H1 (cell line): ENCODE data around the gene ADIRF. TPM values are rescaled to one million over a fixed set of nuclear protein-coding genes. Genes with fewer than 3 reads are reported as not detected.

Experiments used
- CTCF ChIA-PET: fragments of 300-600 bp; sonication (Branson Sonifier 250); formaldehyde crosslinking; loops from one replicate; lab custom pipeline; 2021; ENCODE audit not compliant: partially characterized antibody; lab: Charles Lee
- POLR2A ChIA-PET: fragments of 300-600 bp; sonication (Branson Sonifier 250); formaldehyde crosslinking; loops from one replicate; lab custom pipeline; 2021; ENCODE audit warnings: inconsistent platforms; ENCODE audit not compliant: partially characterized antibody; lab: Charles Lee
- DNase-seq, 2 experiments: peaks; one replicate each; pipeline versions ENCODE4 v3.0.0 to v3.0.0-alpha.2; 2010 to 2022; ENCODE audit warnings: low spot score in 2 of 2, low read depth in 1 of 2, mixed read lengths in 1 of 2
- FAIRE-seq: peaks from 2 replicates; lab custom pipeline; 2011; peaks lifted over from hg19 to GRCh38; lab: Jason Lieb, UNC
- H2AFZ ChIP-seq: 2 replicates; pipeline ENCODE4 v1.8.1; 2012; ENCODE audit warnings: low read length, inconsistent platforms
- H2AK5ac ChIP-seq: 2 replicates; pipeline ENCODE4 v1.6.1; 2013; ENCODE audit warnings: low read depth, low read length
- H2BK120ac ChIP-seq: replicated peaks from 2 replicates; pipeline ENCODE3; 2013; ENCODE audit warnings: low read depth, low read length, inconsistent platforms
- H2BK12ac ChIP-seq: 2 replicates; pipeline ENCODE4 v1.6.1; 2013; ENCODE audit warnings: low read depth, low read length
- H2BK15ac ChIP-seq: 2 replicates; pipeline ENCODE4 v1.6.1; 2013; ENCODE audit warnings: low read length
- H2BK20ac ChIP-seq: 2 replicates; pipeline ENCODE4 v1.6.1; 2013; ENCODE audit warnings: low read length
- H2BK5ac ChIP-seq: 2 replicates; pipeline ENCODE4 v1.6.1; 2013; ENCODE audit warnings: low read depth, low read length
- H3K14ac ChIP-seq: 2 replicates; pipeline ENCODE4 v1.6.1; 2013; ENCODE audit warnings: inconsistent platforms; ENCODE audit not compliant: insufficient read length
- H3K18ac ChIP-seq: 2 replicates; pipeline ENCODE4 v1.6.1; 2013; ENCODE audit warnings: low read length; ENCODE audit errors: extremely low read depth
- H3K23ac ChIP-seq: 2 replicates; pipeline ENCODE4 v1.6.1; 2013; ENCODE audit warnings: inconsistent platforms; ENCODE audit not compliant: insufficient read length
- H3K23me2 ChIP-seq: 2 replicates; pipeline ENCODE4 v1.6.1; 2013; ENCODE audit warnings: low read depth, low read length
- H3K27ac ChIP-seq: 2 replicates; pipeline ENCODE4 v1.6.1; 2011; ENCODE audit warnings: low read depth, low read length, inconsistent platforms
- H3K27me3 ChIP-seq, 4 experiments: replicated peaks in 1 of 4; 1 replicate in 1 of 4; 2 replicates in 3 of 4; pipeline versions ENCODE4 v1.6.1 to v1.8.1; 2011 to 2013; ENCODE audit warnings: low read length in 3 of 4, mild to moderate bottlenecking in 3 of 4, inconsistent platforms in 2 of 4, mixed read lengths in 2 of 4, moderate library complexity in 1 of 4; ENCODE audit not compliant: control insufficient read depth in 3 of 4, insufficient read depth in 3 of 4; ENCODE audit errors: extremely low read depth in 1 of 4
- H3K36me3 ChIP-seq, 4 experiments: 2 replicates each; pipeline versions ENCODE4 v1.6.1 to v1.8.1; 2011 to 2013; ENCODE audit warnings: mild to moderate bottlenecking in 4 of 4, low read length in 3 of 4, moderate library complexity in 2 of 4, control low read depth in 1 of 4, inconsistent platforms in 1 of 4; ENCODE audit not compliant: insufficient read depth in 4 of 4, control insufficient read depth in 2 of 4
- H3K4ac ChIP-seq: replicated peaks from 2 replicates; pipeline ENCODE3; 2013; ENCODE audit warnings: low read length, low read depth, mixed read lengths, inconsistent platforms; ENCODE audit not compliant: insufficient read length
- H3K4me1 ChIP-seq, 4 experiments: replicated peaks in 1 of 4; 1 replicate in 1 of 4; 2 replicates in 3 of 4; pipeline versions ENCODE4 v1.6.1 to v1.8.1; 2011 to 2013; ENCODE audit warnings: low read length in 3 of 4, inconsistent platforms in 2 of 4, mixed read lengths in 1 of 4; ENCODE audit not compliant: insufficient read depth in 4 of 4, control insufficient read depth in 3 of 4
- H3K4me2 ChIP-seq, 2 experiments: 2 replicates each; pipeline versions ENCODE4 v1.6.1 to v1.8.1; 2011 to 2013; ENCODE audit warnings: low read depth in 2 of 2, low read length in 2 of 2, control low read depth in 1 of 2, inconsistent platforms in 1 of 2, mild to moderate bottlenecking in 1 of 2; ENCODE audit not compliant: insufficient read depth in 1 of 2
- H3K4me3 ChIP-seq, 4 experiments: fragments of 200-600, 300-600 bp in 1 of 4; sonication (generic), shearing (Covaris generic), sonication (Bioruptor Twin) in 1 of 4; 2 replicates each; pipeline versions ENCODE4 v1.5.1 to v1.8.1; 2011 to 2016; ENCODE audit warnings: low read length in 4 of 4, low read depth in 3 of 4, control low read depth in 2 of 4, inconsistent platforms in 2 of 4, mild to moderate bottlenecking in 2 of 4, mixed read lengths in 1 of 4, moderate library complexity in 1 of 4; ENCODE audit not compliant: insufficient read depth in 2 of 4; ENCODE audit errors: extremely low read depth in 1 of 4
- H3K56ac ChIP-seq: replicated peaks from 2 replicates; pipeline ENCODE3; 2013; ENCODE audit warnings: low read depth, mild to moderate bottlenecking, mixed read lengths, low read length, inconsistent platforms; ENCODE audit not compliant: insufficient read length
- H3K79me1 ChIP-seq: 2 replicates; pipeline ENCODE4 v1.6.1; 2013; ENCODE audit warnings: low read depth, low read length, control low read depth
- H3K79me2 ChIP-seq, 2 experiments: 2 replicates each; pipeline versions ENCODE4 v1.6.1 to v1.8.1; 2012 to 2013; ENCODE audit warnings: low read length in 2 of 2, mild to moderate bottlenecking in 2 of 2, inconsistent platforms in 1 of 2; ENCODE audit not compliant: insufficient read depth in 2 of 2, control insufficient read depth in 1 of 2
- H3K9ac ChIP-seq, 4 experiments: replicated peaks in 1 of 4; 1 replicate in 1 of 4; 2 replicates in 3 of 4; pipeline versions ENCODE4 v1.6.1 to v1.8.1; 2011 to 2013; ENCODE audit warnings: low read depth in 3 of 4, low read length in 3 of 4, control low read depth in 2 of 4, mild to moderate bottlenecking in 2 of 4, moderate library complexity in 2 of 4, inconsistent platforms in 1 of 4; ENCODE audit errors: extremely low read depth in 1 of 4
- H3K9me3 ChIP-seq, 2 experiments: 2 replicates each; pipeline versions ENCODE4 v1.6.1 to v1.8.1; 2012 to 2013; ENCODE audit warnings: mild to moderate bottlenecking in 2 of 2, moderate library complexity in 2 of 2, control low read depth in 1 of 2, inconsistent platforms in 1 of 2, low read depth in 1 of 2, low read length in 1 of 2, mixed read lengths in 1 of 2; ENCODE audit not compliant: insufficient read depth in 2 of 2
- H4K20me1 ChIP-seq, 2 experiments: replicated peaks in 1 of 2; 2 replicates each; pipeline versions ENCODE3 to v1.8.1; 2011 to 2013; ENCODE audit warnings: inconsistent platforms in 2 of 2, low read length in 2 of 2, mild to moderate bottlenecking in 1 of 2; ENCODE audit not compliant: insufficient read depth in 2 of 2, control insufficient read depth in 1 of 2
- H4K5ac ChIP-seq: 2 replicates; pipeline ENCODE4 v1.6.1; 2013; ENCODE audit warnings: low read length, low read depth, mixed read lengths, inconsistent platforms; ENCODE audit not compliant: insufficient read length
- H4K8ac ChIP-seq: 2 replicates; pipeline ENCODE4 v1.8.0; 2013; ENCODE audit warnings: mild to moderate bottlenecking, moderate library complexity, low read length, inconsistent platforms; ENCODE audit not compliant: insufficient read depth; ENCODE audit errors: extremely low read depth
- H4K91ac ChIP-seq: replicated peaks from 2 replicates; pipeline ENCODE3; 2013; ENCODE audit warnings: low read length, mixed read lengths, inconsistent platforms; ENCODE audit not compliant: insufficient read length
- BRCA1 ChIP-seq: IDR thresholded peaks from 2 replicates; pipeline ENCODE4 v1.6.1; 2012; ENCODE audit warnings: low read depth, low read length, improper control_type of control experiment
- CBX8 ChIP-seq: fragments of 300-800, 300-1000 bp; sonication (generic); IDR thresholded peaks from 2 replicates; pipeline ENCODE4 v1.7.1; 2016; ENCODE audit warnings: low read depth, low read length, borderline replicate concordance
- CHD2 ChIP-seq: IDR thresholded peaks from 2 replicates; pipeline ENCODE4 v1.6.1; 2012; ENCODE audit warnings: low read length, improper control_type of control experiment
- E2F6 ChIP-seq: IDR thresholded peaks from 2 replicates; pipeline ENCODE4 v1.6.1; 2012; ENCODE audit warnings: inconsistent platforms
- GABPA ChIP-seq: IDR thresholded peaks from 2 replicates; pipeline ENCODE4 v1.6.1; 2011; ENCODE audit warnings: mild to moderate bottlenecking, low read length, moderate library complexity, borderline replicate concordance; ENCODE audit not compliant: insufficient read depth
- HDAC6 ChIP-seq: IDR thresholded peaks from one replicate; pipeline ENCODE4 v1.7.1; 2012; ENCODE audit warnings: low read depth, mild to moderate bottlenecking, inconsistent platforms, low read length, moderate library complexity
- MAFK ChIP-seq: IDR thresholded peaks from 2 replicates; pipeline ENCODE4 v1.6.1; 2012; ENCODE audit warnings: low read depth, mild to moderate bottlenecking, improper control_type of control experiment, low read length
- POLR2A ChIP-seq, 2 experiments: IDR thresholded peaks; 1 replicate in 1 of 2; 2 replicates in 1 of 2; pipeline ENCODE4 v1.6.1; 2011; ENCODE audit warnings: low read depth in 2 of 2, low read length in 2 of 2, mild to moderate bottlenecking in 2 of 2; ENCODE audit errors: control extremely low read depth in 1 of 2
- POU5F1 ChIP-seq: IDR thresholded peaks from 2 replicates; pipeline ENCODE4 v1.6.1; 2011; ENCODE audit warnings: low read depth, mild to moderate bottlenecking, low read length, moderate library complexity
- RNF2 ChIP-seq: fragments of 200-900, 300-1000 bp; sonication (generic); IDR thresholded peaks from 2 replicates; pipeline ENCODE4 v1.7.1; 2016; ENCODE audit warnings: borderline replicate concordance, low read depth, mild to moderate bottlenecking, antibody characterized with exemption, low read length; ENCODE audit not compliant: poor library complexity, severe bottlenecking; ENCODE audit errors: missing control alignments
- WGBS, 2 experiments: shearing (Covaris generic) in 1 of 2; methylation state at CpG; one replicate each; pipeline versions ENCODE4 v1.1.6 to v1.1.7; 2013 to 2015; ENCODE audit warnings: low lambda C conversion rate in 2 of 2, mixed read lengths in 2 of 2, inconsistent platforms in 1 of 2, low coverage in 1 of 2, missing lambda C conversion rate in 1 of 2; ENCODE audit not compliant: insufficient replicate concordance in 2 of 2, insufficient coverage in 1 of 2, insufficient read length in 1 of 2; ENCODE audit errors: extremely low coverage in 1 of 2, missing lambda C conversion rate in 1 of 2; 5-methylcytosine and 5-hydroxymethylcytosine counted together
- polyA plus RNA-seq, 7 experiments: library from polyadenylated mRNA; depleted of rRNA in 3 of 7; stranded (reverse) in 5 of 7; unstranded in 2 of 7; fragments of >200 nt in 5 of 7; fragments of 200-250 nt in 2 of 7; gene quantifications; 1 replicate in 5 of 7; 2 replicates in 1 of 7; 4 replicates in 1 of 7; pipeline versions ENCODE4 v1.2.1 to v1.2.3, GENCODE V29; 2011 to 2013; ENCODE audit warnings: missing spikeins in 2 of 7, mixed read lengths in 2 of 7
- total RNA-seq: library from RNA; stranded (reverse); fragmentation: NEBNext Ultra II Directional; extraction: Animal tissue kit (Norgen Biotek cat#: 25700); gene quantifications from 2 replicates; pipeline ENCODE4 v1.2.1, GENCODE V29; 2021
- TF ChIP-seq, protein P1 (sequence below): IDR thresholded peaks from 2 replicates; pipeline ENCODE4 v1.6.1; 2012; ENCODE audit warnings: inconsistent platforms

Gene ADIRF
- total and polyA plus RNA-seq, 2 of the 8 experiments (the other 6 are each of a cell fraction or from before 2014, with no cell fraction given): not detected

GRCh38 chr10:86972613-86973380 is 4.5 kb downstream of the ADIRF start:
- ChIA-PET POLR2A (no interaction called here), CTCF (interaction anchor here (0.6 kb wide), 2 partner anchors 33 to 100 kb away, joined by 3 read pairs; no protein-coding TSS in a partner anchor)
- H2BK120ac ChIP-seq: no peak overlapping the region
- H3K18ac ChIP-seq: peak overlapping the region; percentile 62; the same call in 1 of the 2 replicates
- no peak overlapping the region for H3K9ac ChIP-seq
- no peaks in the 10 kb centered on the region for H4K20me1 ChIP-seq
- no peak overlapping the region; a peak in 1 of 4 replicates for H3K4me2 ChIP-seq
- peaks cover 12% of the 10 kb centered on the region; the same call in 1 of the 2 replicates for H3K23me2 ChIP-seq
- H3K4me1 ChIP-seq: peaks cover 4 to 24% (median 18%) of the 10 kb centered on the region in 4 experiments
- peak overlapping the region; percentile 82 for H2BK12ac ChIP-seq
- no peak overlapping the region for H2BK20ac ChIP-seq
- no peaks in the 10 kb centered on the region for H3K79me1 ChIP-seq
- H3K36me3 ChIP-seq: no peaks in the 10 kb centered on the region
- DNase-seq (peak in 1 of 2 experiments; percentile 47), FAIRE-seq (no peak)
- 0 out of 2 replicates have a peak overlapping the region, but pooled peaks have one; percentile 82 for H2AK5ac ChIP-seq
- no peak overlapping the region for H2BK5ac ChIP-seq
- H3K9me3 ChIP-seq: no peaks in the 10 kb centered on the region
- H3K79me2 ChIP-seq: no peaks in the 10 kb centered on the region
- no peak overlapping the region for H3K23ac ChIP-seq
- no peak overlapping the region for H3K4ac ChIP-seq
- H3K14ac ChIP-seq: no peak overlapping the region
- no peak overlapping the region for H3K27ac ChIP-seq
- H3K56ac ChIP-seq: no peak overlapping the region
- no peak overlapping the region for H4K5ac ChIP-seq
- no peak overlapping the region; the same call in none of the 2 replicates for H2BK15ac ChIP-seq
- H3K27me3 ChIP-seq: peaks cover 1 to 20% (median 16%) of the 10 kb centered on the region in 4 experiments
- H4K8ac ChIP-seq: peak overlapping the region; percentile 36
- 89% methylated on average over 11 of the region's 11 CpGs; no CpG with 5 or more reads in 1 of the 2 experiments for WGBS, 2 experiments
- H3K4me3 ChIP-seq: no peak overlapping the region
- no peak overlapping the region for H4K91ac ChIP-seq
- no peak overlapping the region for H2AFZ ChIP-seq
- no peak for TF ChIP-seq BRCA1
- no peak for TF ChIP-seq CHD2
- TF ChIP-seq HDAC6: no peak
- TF ChIP-seq GABPA: no peak
- no peak for TF ChIP-seq RNF2
- no peak for TF ChIP-seq E2F6
- TF ChIP-seq CBX8: no peak
- TF ChIP-seq MAFK: no peak
- TF ChIP-seq, protein P1, sequence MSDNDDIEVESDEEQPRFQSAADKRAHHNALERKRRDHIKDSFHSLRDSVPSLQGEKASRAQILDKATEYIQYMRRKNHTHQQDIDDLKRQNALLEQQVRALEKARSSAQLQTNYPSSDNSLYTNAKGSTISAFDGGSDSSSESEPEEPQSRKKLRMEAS: no peak
- TF ChIP-seq POLR2A (IDR thresholded peaks at IDR 0.05; ENCODE audit: control extremely low read depth in 1 of 2, low read depth in 2 of 2, low read length in 2 of 2): no peak
- no peak for TF ChIP-seq POU5F1
